A549 (cell line): ENCODE results near the gene SMCR8. TPM values are rescaled to one million over a fixed set of nuclear protein-coding genes. Genes with fewer than 3 reads are reported as not detected.
A peak's percentile ranks its signal among the peaks of the same experiment; 100 is the strongest.
"Not testable (repeated sequence)": the region's sequence is repeated elsewhere in the genome, so short reads cannot be mapped to it uniquely, and the experiment has no call there.

Experiments used
- ATAC-seq, 2 experiments: fragments of 200-7000 bp in 1 of 2; fragments of >200 bp in 1 of 2; cut with Nextera tagmentation in 1 of 2; cut with Tn5 transposase in 1 of 2; 3 replicates each; pipeline versions ENCODE4 v1.8.0 to v1.9.1; 2018 to 2020; ENCODE audit warnings: mild to moderate bottlenecking in 1 of 2, moderate library complexity in 1 of 2
- CTCF ChIA-PET: fragments of 300-600 bp; sonication (Branson Sonifier 250); formaldehyde crosslinking; extraction: SDS; loops from one replicate; lab custom pipeline; 2021; ENCODE audit warnings: antibody characterized with exemption, inconsistent platforms; lab: Yijun Ruan, JAX
- POLR2A ChIA-PET: fragments of 350-600 bp; formaldehyde crosslinking; extraction: SDS; loops from one replicate; lab custom pipeline; 2021; ENCODE audit warnings: antibody characterized with exemption, inconsistent platforms; lab: Yijun Ruan, JAX
- DNase-seq, 2 experiments: peaks; one replicate each; pipeline versions ENCODE4 v3.0.0 to v3.0.0-alpha.2; 2011 to 2016; ENCODE audit warnings: low read depth in 1 of 2, low spot score in 1 of 2
- FAIRE-seq: peaks from 2 replicates; lab custom pipeline; 2011; peaks lifted over from hg19 to GRCh38; lab: Jason Lieb, UNC
- H3K27ac ChIP-seq, 2 experiments: fragments of >200 bp; sonication (Bioruptor Twin); formaldehyde crosslinking; 3 replicates each; pipeline ENCODE4 v1.5.1; 2016 to 2017
- H3K4me1 ChIP-seq: fragments of >200 bp; sonication (Bioruptor Twin); formaldehyde crosslinking; 3 replicates; pipeline ENCODE4 v1.6.1; 2016
- H3K4me2 ChIP-seq: fragments of >200 bp; sonication (Bioruptor Twin); formaldehyde crosslinking; 3 replicates; pipeline ENCODE4 v1.6.1; 2016
- H3K4me3 ChIP-seq: fragments of >200 bp; sonication (Bioruptor Twin); formaldehyde crosslinking; 3 replicates; pipeline ENCODE4 v1.5.1; 2016
- H3K9me3 ChIP-seq: fragments of >200 bp; sonication (Bioruptor Twin); formaldehyde crosslinking; 3 replicates; pipeline ENCODE4 v1.6.1; 2016
- BHLHE40 ChIP-seq: IDR thresholded peaks from 2 replicates; pipeline ENCODE4 v1.6.1; 2012; ENCODE audit warnings: low read depth, low read length, inconsistent platforms
- CEBPB ChIP-seq, 2 experiments: fragments of >200 bp in 1 of 2; sonication (Bioruptor Twin) in 1 of 2; formaldehyde crosslinking in 1 of 2; IDR thresholded peaks; 2 replicates each; pipeline ENCODE4 v1.6.1; 2012 to 2016
- EHMT2 ChIP-seq: fragments of 200-600 bp; sonication (generic); IDR thresholded peaks from 2 replicates; pipeline ENCODE4 v1.6.1; 2016; ENCODE audit warnings: antibody characterized with exemption, low read depth, mild to moderate bottlenecking, moderate library complexity
- ESRRA ChIP-seq: fragments of 150-350 bp; IDR thresholded peaks from 2 replicates; pipeline ENCODE4 v1.6.1; 2014; ENCODE audit warnings: mild to moderate bottlenecking, low read length, borderline replicate concordance
- FOSB ChIP-seq: fragments of 250-450 bp; sonication (Bioruptor Pico); IDR thresholded peaks from 2 replicates; pipeline ENCODE4 v1.5.0; 2020; ENCODE audit warnings: mild to moderate bottlenecking, moderate library complexity
- HES2 ChIP-seq: fragments of >200 bp; sonication (Bioruptor Twin); formaldehyde crosslinking; IDR thresholded peaks from 2 replicates; pipeline ENCODE4 v1.6.1; 2016
- HOXA7 ChIP-seq: fragments of 250-450 bp; sonication (Bioruptor Pico); IDR thresholded peaks from 2 replicates; pipeline ENCODE4 v1.5.0; 2020; ENCODE audit warnings: mild to moderate bottlenecking, moderate library complexity
- JUN ChIP-seq, 2 experiments: fragments of >200 bp; sonication (Bioruptor Twin); formaldehyde crosslinking; IDR thresholded peaks; 2 replicates in 1 of 2; 3 replicates in 1 of 2; pipeline ENCODE4 v1.6.1; 2016 to 2017
- MAFK ChIP-seq: fragments of 450-650 bp; IDR thresholded peaks from 2 replicates; pipeline ENCODE4 v1.6.1; 2014; ENCODE audit not compliant: partially characterized antibody
- MYC ChIP-seq: IDR thresholded peaks from 2 replicates; pipeline ENCODE4 v1.6.1; 2012; ENCODE audit warnings: mild to moderate bottlenecking, inconsistent platforms, low read length, improper control_type of control experiment, borderline replicate concordance
- NR3C1 ChIP-seq: fragments of >200 bp; sonication (Bioruptor Twin); formaldehyde crosslinking; IDR thresholded peaks from 3 replicates; pipeline ENCODE4 v1.6.1; 2017
- PHF8 ChIP-seq: fragments of 200-600 bp; sonication (generic); IDR thresholded peaks from 2 replicates; pipeline ENCODE4 v1.6.1; 2016; ENCODE audit warnings: low read depth, mild to moderate bottlenecking, antibody characterized with exemption, moderate library complexity, borderline replicate concordance
- POLR2AphosphoS2 ChIP-seq: conservative IDR thresholded peaks from 2 replicates; pipeline ENCODE4 v1.6.1; 2012; ENCODE audit warnings: low read length, improper control_type of control experiment, inconsistent platforms
- SMC3 ChIP-seq: fragments of >200 bp; sonication (Bioruptor Twin); formaldehyde crosslinking; IDR thresholded peaks from 3 replicates; pipeline ENCODE4 v1.6.1; 2018; ENCODE audit warnings: inconsistent platforms
- SREBF2 ChIP-seq: fragments of 450-650 bp; IDR thresholded peaks from 2 replicates; pipeline ENCODE4 v1.6.1; 2014; ENCODE audit warnings: mild to moderate bottlenecking, moderate library complexity
- TFCP2L1 ChIP-seq: fragments of 250-450 bp; sonication (Bioruptor Pico); IDR thresholded peaks from 2 replicates; pipeline ENCODE4 v1.5.0; 2021; ENCODE audit warnings: mild to moderate bottlenecking
- ZSCAN20 ChIP-seq: fragments of 250-450 bp; sonication (Bioruptor Pico); IDR thresholded peaks from 2 replicates; pipeline ENCODE4 v1.8.0; 2022; ENCODE audit warnings: mild to moderate bottlenecking, moderate library complexity
- WGBS: methylation state at CpG from one replicate; pipeline ENCODE4 v1.1.6; 2017; ENCODE audit errors: missing lambda C conversion rate; 5-methylcytosine and 5-hydroxymethylcytosine counted together
- polyA plus RNA-seq, 4 experiments: library from polyadenylated mRNA; depleted of rRNA in 3 of 4; stranded (reverse); fragments of >200 nt; fragmentation: RNase III in 1 of 4; extraction: RNeasy Plus Mini Kit Qiagen cat#74134 plus additional on column Dnase treatment in 1 of 4; gene quantifications; 2 replicates in 3 of 4; 3 replicates in 1 of 4; pipeline ENCODE4 v1.2.3, GENCODE V29; 2011 to 2017
- TF ChIP-seq, protein P1 (sequence below): fragments of >200 bp; sonication (Bioruptor Twin); formaldehyde crosslinking; IDR thresholded peaks from 3 replicates; pipeline ENCODE4 v1.5.1; 2016
- TF ChIP-seq, protein P2 (sequence below): fragments of 250-450 bp; sonication (Bioruptor Pico); IDR thresholded peaks from 2 replicates; pipeline ENCODE4 v1.5.0; 2021; ENCODE audit warnings: mild to moderate bottlenecking, moderate library complexity, borderline replicate concordance
- TF ChIP-seq, protein P3 (sequence below): IDR thresholded peaks from 2 replicates; pipeline ENCODE4 v1.6.1; 2012
- TF ChIP-seq, protein P4 (sequence below): IDR thresholded peaks from 2 replicates; pipeline ENCODE4 v1.6.1; 2012

The SMCR8 gene
- polyA plus RNA-seq, 2 of the 4 experiments (the other 2 are of a cell fraction) = 12.3 to 15.8 TPM

DNA sequence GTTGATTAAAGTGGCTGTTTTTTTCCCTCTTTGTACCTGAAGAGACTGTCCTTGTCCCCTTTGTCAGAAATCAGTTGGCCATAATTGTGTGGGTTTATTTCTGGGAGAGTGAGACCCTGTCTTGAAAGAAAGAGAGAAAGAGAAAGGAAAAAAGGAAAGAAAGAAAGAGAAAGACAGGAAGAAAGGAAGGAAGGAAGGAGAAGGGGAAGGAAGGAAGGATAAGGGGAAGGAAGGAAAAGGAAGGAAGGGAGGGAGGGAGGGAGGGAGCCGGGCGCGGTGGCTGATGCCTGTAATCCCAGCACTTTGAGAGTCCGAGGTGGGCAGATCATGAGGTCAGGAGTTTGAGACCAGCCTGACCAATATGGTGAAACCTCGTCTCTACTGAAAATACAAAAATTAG lies 55.7 kb downstream of the SMCR8 start:
- H3K27ac ChIP-seq = no peak overlapping the region
- ATAC-seq (no peak), DNase-seq (no peak), FAIRE-seq (no peak)
- no peak overlapping the region for H3K4me3 ChIP-seq
- no peak overlapping the region for H3K4me2 ChIP-seq
- ChIA-PET CTCF (no interaction called here), POLR2A (no interaction called here)
- H3K4me1 ChIP-seq = 0 out of 3 replicates have a peak, but pooled peaks cover 3% of the 10 kb centered on the region
- H3K9me3 ChIP-seq = no peaks in the 10 kb centered on the region
- TF ChIP-seq, protein P1, sequence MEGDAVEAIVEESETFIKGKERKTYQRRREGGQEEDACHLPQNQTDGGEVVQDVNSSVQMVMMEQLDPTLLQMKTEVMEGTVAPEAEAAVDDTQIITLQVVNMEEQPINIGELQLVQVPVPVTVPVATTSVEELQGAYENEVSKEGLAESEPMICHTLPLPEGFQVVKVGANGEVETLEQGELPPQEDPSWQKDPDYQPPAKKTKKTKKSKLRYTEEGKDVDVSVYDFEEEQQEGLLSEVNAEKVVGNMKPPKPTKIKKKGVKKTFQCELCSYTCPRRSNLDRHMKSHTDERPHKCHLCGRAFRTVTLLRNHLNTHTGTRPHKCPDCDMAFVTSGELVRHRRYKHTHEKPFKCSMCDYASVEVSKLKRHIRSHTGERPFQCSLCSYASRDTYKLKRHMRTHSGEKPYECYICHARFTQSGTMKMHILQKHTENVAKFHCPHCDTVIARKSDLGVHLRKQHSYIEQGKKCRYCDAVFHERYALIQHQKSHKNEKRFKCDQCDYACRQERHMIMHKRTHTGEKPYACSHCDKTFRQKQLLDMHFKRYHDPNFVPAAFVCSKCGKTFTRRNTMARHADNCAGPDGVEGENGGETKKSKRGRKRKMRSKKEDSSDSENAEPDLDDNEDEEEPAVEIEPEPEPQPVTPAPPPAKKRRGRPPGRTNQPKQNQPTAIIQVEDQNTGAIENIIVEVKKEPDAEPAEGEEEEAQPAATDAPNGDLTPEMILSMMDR = no peak
- TF ChIP-seq TFCP2L1 (CRISPR knock-in tag) = no peak
- TF ChIP-seq POLR2AphosphoS2 = no peak
- 77% methylated on average over 5 of the region's 5 CpGs for WGBS

DNA sequence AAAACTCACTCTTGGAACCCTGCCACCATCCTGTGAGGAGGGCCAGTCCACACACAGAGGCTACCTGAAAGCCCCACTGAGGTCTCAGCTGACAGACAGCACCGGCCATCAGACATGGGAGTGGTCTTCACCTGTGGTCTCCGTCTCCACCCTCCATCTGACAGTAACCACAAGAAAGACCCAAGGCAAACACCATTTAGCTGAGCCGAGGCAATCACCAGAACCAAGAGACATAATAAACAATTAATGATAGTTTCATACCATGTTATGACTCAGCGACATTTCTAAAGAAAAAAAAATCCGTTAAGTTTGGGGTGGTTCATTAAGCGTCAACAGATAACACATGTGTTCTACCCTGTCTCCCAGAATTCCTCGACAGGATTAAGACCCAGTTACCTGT lies 56.4 kb downstream of the SMCR8 start:
- WGBS = 73% methylated on average over 7 of the region's 7 CpGs
- no peak overlapping the region for H3K4me3 ChIP-seq
- FAIRE-seq (no peak), DNase-seq (no peak), ATAC-seq (peak in 1 of 2 experiments; percentile 43; a peak in 1 of 6 replicates)
- no peak overlapping the region for H3K4me2 ChIP-seq
- H3K4me1 ChIP-seq = 0 out of 3 replicates have a peak, but pooled peaks cover 3% of the 10 kb centered on the region
- H3K27ac ChIP-seq = 0 out of 6 replicates have a peak overlapping the region, but pooled peaks of 1 of the 2 experiments have one; percentile 16
- H3K9me3 ChIP-seq = no peaks in the 10 kb centered on the region
- TF ChIP-seq HES2 (no peak), MAFK (peak; percentile 43)
- TF ChIP-seq, protein P2, sequence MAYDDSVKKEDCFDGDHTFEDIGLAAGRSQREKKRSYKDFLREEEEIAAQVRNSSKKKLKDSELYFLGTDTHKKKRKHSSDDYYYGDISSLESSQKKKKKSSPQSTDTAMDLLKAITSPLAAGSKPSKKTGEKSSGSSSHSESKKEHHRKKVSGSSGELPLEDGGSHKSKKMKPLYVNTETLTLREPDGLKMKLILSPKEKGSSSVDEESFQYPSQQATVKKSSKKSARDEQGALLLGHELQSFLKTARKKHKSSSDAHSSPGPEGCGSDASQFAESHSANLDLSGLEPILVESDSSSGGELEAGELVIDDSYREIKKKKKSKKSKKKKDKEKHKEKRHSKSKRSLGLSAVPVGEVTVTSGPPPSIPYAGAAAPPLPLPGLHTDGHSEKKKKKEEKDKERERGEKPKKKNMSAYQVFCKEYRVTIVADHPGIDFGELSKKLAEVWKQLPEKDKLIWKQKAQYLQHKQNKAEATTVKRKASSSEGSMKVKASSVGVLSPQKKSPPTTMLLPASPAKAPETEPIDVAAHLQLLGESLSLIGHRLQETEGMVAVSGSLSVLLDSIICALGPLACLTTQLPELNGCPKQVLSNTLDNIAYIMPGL = no peak
- TF ChIP-seq, all 56 proteins: peak for 1
- ChIA-PET POLR2A (no interaction called here), CTCF (no interaction called here)

DNA sequence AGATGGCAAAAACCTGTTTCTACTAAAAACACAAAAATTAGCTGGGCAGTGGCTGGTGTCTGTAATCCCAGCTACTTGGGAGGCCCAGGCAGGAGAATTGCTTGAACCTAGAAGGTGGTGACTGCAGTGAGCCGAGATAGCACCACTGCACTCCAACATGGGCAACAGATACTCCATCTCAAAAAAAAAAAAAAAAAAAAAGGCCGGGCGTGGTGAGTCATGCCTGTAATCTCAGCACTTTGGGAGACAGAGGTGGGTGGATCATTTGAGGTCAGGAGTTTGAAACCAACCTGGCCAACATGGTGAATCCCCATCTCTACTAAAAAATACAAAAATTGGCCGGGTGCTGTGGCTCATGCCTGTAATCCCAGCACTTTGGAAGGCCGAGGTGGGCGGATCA lies 58.1 kb downstream of the SMCR8 start:
- POLR2A ChIA-PET, H3K27ac ChIP-seq, ATAC-seq, DNase-seq, H3K4me3 ChIP-seq, FAIRE-seq, H3K9me3 ChIP-seq, H3K4me2 ChIP-seq: not testable (repeated sequence)
- WGBS = 82% methylated on average over 6 of the region's 6 CpGs
- H3K4me1 ChIP-seq = peaks cover 12% of the 10 kb centered on the region
- CTCF ChIA-PET = interaction anchor here (1.0 kb wide), 1 partner anchor 8 kb away, joined by 3 read pairs; no protein-coding TSS in a partner anchor

DNA sequence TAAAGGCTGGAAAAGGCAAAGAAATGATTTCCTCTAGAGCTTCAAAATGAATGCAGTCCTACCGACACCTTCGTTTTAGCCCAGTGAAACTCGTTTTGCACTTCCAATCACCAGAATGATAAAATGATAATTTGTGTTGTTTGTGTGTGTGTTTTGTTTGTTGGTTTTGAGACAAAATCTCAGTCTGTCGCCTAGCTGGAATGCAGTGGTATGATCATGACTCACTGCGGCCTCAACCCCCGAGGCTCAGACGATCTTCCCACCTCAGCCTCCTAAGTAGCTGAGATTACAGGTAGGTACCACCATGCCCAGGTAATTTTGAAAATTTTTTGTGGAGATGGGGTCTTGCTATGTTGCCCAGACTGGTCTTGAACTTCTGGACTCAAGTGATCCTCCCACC lies 59.1 kb downstream of the SMCR8 start:
- ATAC-seq = no peak
- TF ChIP-seq HOXA7 (no peak), EHMT2 (no peak), ZSCAN20 (no peak), NR3C1 (no peak), ESRRA (no peak), JUN (IDR thresholded peaks at IDR 0.05) (no peak), PHF8 (no peak), CEBPB (IDR thresholded peaks at IDR 0.05) (no peak), SREBF2 (no peak), FOSB (CRISPR knock-in tag) (no peak), HES2 (no peak), MYC (no peak), BHLHE40 (no peak), SMC3 (no peak)
- TF ChIP-seq, protein P1 = no peak
- TF ChIP-seq, protein P3, sequence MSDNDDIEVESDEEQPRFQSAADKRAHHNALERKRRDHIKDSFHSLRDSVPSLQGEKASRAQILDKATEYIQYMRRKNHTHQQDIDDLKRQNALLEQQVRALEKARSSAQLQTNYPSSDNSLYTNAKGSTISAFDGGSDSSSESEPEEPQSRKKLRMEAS = no peak
- TF ChIP-seq, protein P4, sequence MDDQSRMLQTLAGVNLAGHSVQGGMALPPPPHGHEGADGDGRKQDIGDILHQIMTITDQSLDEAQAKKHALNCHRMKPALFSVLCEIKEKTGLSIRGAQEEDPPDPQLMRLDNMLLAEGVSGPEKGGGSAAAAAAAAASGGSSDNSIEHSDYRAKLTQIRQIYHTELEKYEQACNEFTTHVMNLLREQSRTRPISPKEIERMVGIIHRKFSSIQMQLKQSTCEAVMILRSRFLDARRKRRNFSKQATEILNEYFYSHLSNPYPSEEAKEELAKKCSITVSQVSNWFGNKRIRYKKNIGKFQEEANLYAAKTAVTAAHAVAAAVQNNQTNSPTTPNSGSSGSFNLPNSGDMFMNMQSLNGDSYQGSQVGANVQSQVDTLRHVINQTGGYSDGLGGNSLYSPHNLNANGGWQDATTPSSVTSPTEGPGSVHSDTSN = no peak
- TF ChIP-seq, all 56 proteins: peak for 0
- ChIA-PET POLR2A (no interaction called here), CTCF (interaction anchor here (0.8 to 1.0 kb wide), 3 partner anchors 9 to 156 kb away, joined by 3 read pairs; no protein-coding TSS in a partner anchor)
- Histone ChIP-seq H3K9me3 (no peaks in the 10 kb centered on the region), H3K4me3 (no peak overlapping the region), H3K27ac (no peak overlapping the region), H3K4me2 (no peak overlapping the region), H3K4me1 (peaks cover 13% of the 10 kb centered on the region)
- 51% methylated on average over 7 of the region's 7 CpGs for WGBS
- no peak for FAIRE-seq
- no peak for DNase-seq
